ENCODE data around the gene RNF141. TPM values are rescaled to one million over a fixed set of nuclear protein-coding genes. Genes with fewer than 3 reads are reported as not detected.

RNF141 gene
- total and polyA plus RNA-seq, 10 of the 15 experiments (the other 5 are each of a cell fraction or from before 2014, with no cell fraction given) = 7.6 to 36.8 (median 13.6) TPM

GRCh38 chr11:10502770-10503169 lies 38.2 kb downstream of the RNF141 start:
- ATAC-seq (no peak), DNase-seq (ENCODE audit: low read depth, low spot score) (no peak), FAIRE-seq (no peak)
- CTCF ChIA-PET = interaction anchor here (1.0 kb wide), 1 partner anchor 89 kb away, joined by 4 read pairs; no protein-coding TSS in a partner anchor
- intact Hi-C loops (cut with micrococcal nuclease; ENCODE audit: unreplicated experiment) (no loop called here), in situ Hi-C loops (cut with MboI) (no loop called here)
- Histone ChIP-seq H4K20me1 (ENCODE audit: control insufficient read depth, insufficient read depth) (no peaks in the 10 kb centered on the region), H3K79me2 (ENCODE audit: control insufficient read depth, insufficient read depth, low read length) (no peaks in the 10 kb centered on the region), H3K27ac (ENCODE audit: control insufficient read depth, insufficient read depth) (no peak overlapping the region), H3K36me3 (ENCODE audit: control insufficient read depth in 2 of 2, insufficient read depth in 2 of 2, low read length in 1 of 2) (peaks cover 2 to 8% of the 10 kb centered on the region in 2 experiments; a peak in 3 of 4 replicates), H2AFZ (ENCODE audit: control insufficient read depth, low read depth, low read length) (no peak overlapping the region), H3K9ac (ENCODE audit: control insufficient read depth, insufficient read depth, low read length) (no peak overlapping the region), H3K4me1 (ENCODE audit: control insufficient read depth, insufficient read depth, low read length) (no peaks in the 10 kb centered on the region), H3K27me3 (replicated peaks in 1 of 2; ENCODE audit: control insufficient read depth in 2 of 2, insufficient read depth in 2 of 2, low read length in 1 of 2) (no peaks in the 10 kb centered on the region), H3K4me2 (ENCODE audit: control insufficient read depth, insufficient read depth) (no peak overlapping the region), H3K9me3 (replicated peaks; ENCODE audit: control insufficient read depth, insufficient read depth, low read length) (no peaks in the 10 kb centered on the region), H3K4me3 (no peak overlapping the region)
- RAD21 ChIA-PET (ENCODE audit: unreplicated experiment) = interaction anchor here (0.6 kb wide), 1 partner anchor 46 kb away, joined by 3 read pairs; no protein-coding TSS in a partner anchor
- BruUV-seq (replicated peaks) = no TSS peak
- 69% methylated on average over 3 of the region's 3 CpGs for WGBS (ENCODE audit: insufficient coverage, insufficient replicate concordance, low lambda C conversion rate, missing lambda C conversion rate)
- POLR2A ChIA-PET = interaction anchor here (0.6 kb wide), 1 partner anchor 26 kb away, joined by 3 read pairs; no protein-coding TSS in a partner anchor
- SMC1A ChIA-PET (ENCODE audit: uncharacterized antibody, unreplicated experiment) = interaction anchor here (1.5 kb wide), 1 partner anchor 44 kb away, joined by 4 read pairs; no protein-coding TSS in a partner anchor
- TF ChIP-seq ZNF274 (IDR thresholded peaks at IDR 0.05; ENCODE audit: insufficient read depth, insufficient read length) (no peak), NR2C2 (IDR thresholded peaks at IDR 0.05; ENCODE audit: borderline replicate concordance, control insufficient read depth, insufficient read length, low read depth) (no peak), ZBED1 (IDR thresholded peaks at IDR 0.05; ENCODE audit: borderline replicate concordance) (no peak), PAX5 (IDR thresholded peaks at IDR 0.05; ENCODE audit: borderline replicate concordance, low read depth, low read length) (no peak), HDAC2 (IDR thresholded peaks at IDR 0.05) (no peak)

DNA sequence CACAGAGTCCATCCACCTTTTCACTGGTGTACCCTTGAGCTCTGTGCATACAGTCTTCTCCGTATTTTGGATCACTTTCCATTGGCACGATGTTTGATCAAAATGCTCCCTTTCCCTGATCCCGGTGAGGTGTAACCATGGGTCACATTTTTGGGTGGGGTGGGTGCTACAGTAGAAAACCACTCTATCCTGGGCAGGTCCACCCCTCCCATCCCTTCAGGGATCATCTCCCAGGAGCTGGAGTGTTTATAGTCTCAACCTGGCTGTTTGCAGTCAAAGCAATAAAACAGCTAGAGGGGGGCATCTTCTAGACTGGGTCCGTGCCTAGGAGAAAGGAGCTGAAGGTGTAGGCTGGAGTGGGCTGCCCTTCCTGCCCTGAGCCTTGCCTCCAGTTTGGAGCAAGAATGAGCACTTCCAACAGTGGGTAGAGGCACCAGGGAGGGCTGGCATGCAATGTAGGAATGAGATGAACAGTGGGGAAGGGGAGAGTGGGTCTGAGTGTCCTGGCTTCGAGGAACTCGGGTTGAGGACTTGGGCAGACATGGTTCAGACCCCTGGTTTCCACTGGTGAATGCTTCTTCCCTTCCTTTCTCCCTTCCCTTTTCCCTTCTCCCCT lies 38.8 kb downstream of the RNF141 start:
- POLR2A ChIA-PET = no interaction called here
- Histone ChIP-seq H3K27me3 (replicated peaks in 1 of 2; ENCODE audit: control insufficient read depth in 2 of 2, insufficient read depth in 2 of 2, low read length in 1 of 2) (no peaks in the 10 kb centered on the region), H3K4me3 (no peak overlapping the region), H4K20me1 (ENCODE audit: control insufficient read depth, insufficient read depth) (no peaks in the 10 kb centered on the region), H3K9me3 (replicated peaks; ENCODE audit: control insufficient read depth, insufficient read depth, low read length) (no peaks in the 10 kb centered on the region), H3K9ac (ENCODE audit: control insufficient read depth, insufficient read depth, low read length) (no peak overlapping the region), H3K4me2 (ENCODE audit: control insufficient read depth, insufficient read depth) (no peak overlapping the region), H3K79me2 (ENCODE audit: control insufficient read depth, insufficient read depth, low read length) (no peaks in the 10 kb centered on the region), H3K27ac (ENCODE audit: control insufficient read depth, insufficient read depth) (no peak overlapping the region), H3K4me1 (ENCODE audit: control insufficient read depth, insufficient read depth, low read length) (no peaks in the 10 kb centered on the region), H2AFZ (ENCODE audit: control insufficient read depth, low read depth, low read length) (no peak overlapping the region), H3K36me3 (ENCODE audit: control insufficient read depth in 2 of 2, insufficient read depth in 2 of 2, low read length in 1 of 2) (peaks cover 2 to 8% of the 10 kb centered on the region in 2 experiments; a peak in 3 of 4 replicates)
- BruUV-seq (replicated peaks) = no TSS peak
- intact Hi-C loops (cut with micrococcal nuclease; ENCODE audit: unreplicated experiment) = no loop called here
- no peak for DNase-seq (ENCODE audit: low read depth, low spot score)
- SMC1A ChIA-PET (ENCODE audit: uncharacterized antibody, unreplicated experiment) = no interaction called here
- in situ Hi-C loops (cut with MboI) = no loop called here
- FAIRE-seq = no peak
- 77% methylated on average over 6 of the region's 6 CpGs for WGBS (ENCODE audit: insufficient coverage, insufficient replicate concordance, low lambda C conversion rate, missing lambda C conversion rate)
- CTCF ChIA-PET = interaction anchor here (0.6 to 1.0 kb wide), 2 partner anchors 88 to 225 kb away, joined by 3 to 4 read pairs; no protein-coding TSS in a partner anchor
- no peak for ATAC-seq
- RAD21 ChIA-PET (ENCODE audit: unreplicated experiment) = no interaction called here
- no peak for TF ChIP-seq SMARCA5 (IDR thresholded peaks at IDR 0.05)
- no peak for TF ChIP-seq CHD2 (IDR thresholded peaks at IDR 0.05; ENCODE audit: borderline replicate concordance, low read depth, low read length)
- no peak for TF ChIP-seq CUX1 (IDR thresholded peaks at IDR 0.05; ENCODE audit: insufficient replicate concordance, low read depth, low read length)
- no peak for TF ChIP-seq GATAD2B (conservative IDR thresholded peaks at IDR 0.05; ENCODE audit: low read depth)
- TF ChIP-seq, protein P1, sequence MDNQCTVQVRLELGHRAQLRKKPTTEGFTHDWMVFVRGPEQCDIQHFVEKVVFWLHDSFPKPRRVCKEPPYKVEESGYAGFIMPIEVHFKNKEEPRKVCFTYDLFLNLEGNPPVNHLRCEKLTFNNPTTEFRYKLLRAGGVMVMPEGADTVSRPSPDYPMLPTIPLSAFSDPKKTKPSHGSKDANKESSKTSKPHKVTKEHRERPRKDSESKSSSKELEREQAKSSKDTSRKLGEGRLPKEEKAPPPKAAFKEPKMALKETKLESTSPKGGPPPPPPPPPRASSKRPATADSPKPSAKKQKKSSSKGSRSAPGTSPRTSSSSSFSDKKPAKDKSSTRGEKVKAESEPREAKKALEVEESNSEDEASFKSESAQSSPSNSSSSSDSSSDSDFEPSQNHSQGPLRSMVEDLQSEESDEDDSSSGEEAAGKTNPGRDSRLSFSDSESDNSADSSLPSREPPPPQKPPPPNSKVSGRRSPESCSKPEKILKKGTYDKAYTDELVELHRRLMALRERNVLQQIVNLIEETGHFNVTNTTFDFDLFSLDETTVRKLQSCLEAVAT (IDR thresholded peaks at IDR 0.05) = no peak
- no peak for TF ChIP-seq CHD4 (IDR thresholded peaks at IDR 0.05)
- no peak for TF ChIP-seq BCL11A (IDR thresholded peaks at IDR 0.05; ENCODE audit: low read depth, low read length)

Measured in GM12878 (cell line).